Neuronal stem cell (in vitro differentiated cells): ENCODE results near the gene SRC.
A peak's percentile ranks its signal among the peaks of the same experiment; 100 is the strongest.

ENCODE experiments used
- DNase-seq: peaks from one replicate; pipeline ENCODE4 v3.0.0-alpha.2; 2013; ENCODE audit warnings: low spot score
- H2AFZ ChIP-seq: one replicate; pipeline ENCODE4 v1.6.1; 2013; ENCODE audit warnings: mild to moderate bottlenecking, low read length, inconsistent platforms
- H2AK5ac ChIP-seq: 2 replicates; pipeline ENCODE4 v1.6.1; 2013; ENCODE audit warnings: low read depth, mild to moderate bottlenecking, inconsistent platforms, low read length, moderate library complexity, mixed read lengths
- H2BK120ac ChIP-seq: 2 replicates; pipeline ENCODE4 v1.6.1; 2013; ENCODE audit warnings: low read depth, mild to moderate bottlenecking, inconsistent platforms, low read length, moderate library complexity, mixed read lengths
- H2BK12ac ChIP-seq: one replicate; pipeline ENCODE4 v1.6.1; 2013; ENCODE audit warnings: low read length, inconsistent platforms
- H2BK15ac ChIP-seq: 2 replicates; pipeline ENCODE4 v1.6.1; 2013; ENCODE audit warnings: mild to moderate bottlenecking, low read length, inconsistent platforms, mixed read lengths
- H2BK5ac ChIP-seq: one replicate; pipeline ENCODE4 v1.6.1; 2013; ENCODE audit warnings: inconsistent platforms, mild to moderate bottlenecking, low read length, moderate library complexity
- H3K14ac ChIP-seq: one replicate; pipeline ENCODE4 v1.6.1; 2013; ENCODE audit warnings: low read length, inconsistent platforms
- H3K18ac ChIP-seq: 2 replicates; pipeline ENCODE4 v1.6.1; 2013; ENCODE audit warnings: low read length, inconsistent platforms
- H3K23ac ChIP-seq: 2 replicates; pipeline ENCODE4 v1.6.1; 2013; ENCODE audit warnings: low read depth, mild to moderate bottlenecking, mixed read lengths, low read length, inconsistent platforms; ENCODE audit not compliant: poor library complexity
- H3K27ac ChIP-seq: replicated peaks from 3 replicates; pipeline ENCODE4 v1.5.1; 2013; ENCODE audit warnings: low read length, inconsistent platforms
- H3K27me3 ChIP-seq, 3 experiments: 2 replicates each; pipeline ENCODE4 v1.6.1; 2013; ENCODE audit warnings: low read length in 3 of 3, mild to moderate bottlenecking in 2 of 3, inconsistent platforms in 1 of 3, low read depth in 1 of 3, mixed read lengths in 1 of 3, moderate library complexity in 1 of 3; ENCODE audit not compliant: control insufficient read depth in 3 of 3, insufficient read depth in 3 of 3
- H3K36me3 ChIP-seq, 2 donors: replicated peaks in 1 of 2; 2 replicates each; pipeline ENCODE4 v1.6.1; 2013; ENCODE audit warnings: low read length in 2 of 2; ENCODE audit not compliant: control insufficient read depth in 2 of 2, insufficient read depth in 2 of 2
- H3K4ac ChIP-seq: 2 replicates; pipeline ENCODE4 v1.6.1; 2013; ENCODE audit warnings: inconsistent platforms, mild to moderate bottlenecking, low read length, moderate library complexity
- H3K4me1 ChIP-seq, 2 donors: 1 replicate in 1 of 2; 2 replicates in 1 of 2; pipeline ENCODE4 v1.6.1; 2013; ENCODE audit warnings: low read length in 2 of 2, low read depth in 1 of 2; ENCODE audit not compliant: control insufficient read depth in 2 of 2, insufficient read depth in 1 of 2
- H3K4me2 ChIP-seq: one replicate; pipeline ENCODE4 v1.6.1; 2013; ENCODE audit warnings: mild to moderate bottlenecking, low read length, inconsistent platforms; ENCODE audit not compliant: insufficient read depth, poor library complexity, severe bottlenecking
- H3K4me3 ChIP-seq, 2 donors: 2 replicates each; pipeline ENCODE4 v1.5.1; 2013; ENCODE audit warnings: low read length in 2 of 2, mild to moderate bottlenecking in 2 of 2, inconsistent platforms in 1 of 2, moderate library complexity in 1 of 2
- H3K79me1 ChIP-seq: one replicate; pipeline ENCODE4 v1.6.1; 2013; ENCODE audit warnings: low read depth, mild to moderate bottlenecking, inconsistent platforms, low read length, moderate library complexity
- H3K9ac ChIP-seq: one replicate; pipeline ENCODE4 v1.6.1; 2013; ENCODE audit warnings: mild to moderate bottlenecking, low read depth, low read length, inconsistent platforms; ENCODE audit not compliant: poor library complexity
- H3K9me3 ChIP-seq, 2 donors: replicated peaks in 1 of 2; 2 replicates each; pipeline versions ENCODE3 to v1.6.1; 2013; ENCODE audit warnings: low read length in 2 of 2, mild to moderate bottlenecking in 2 of 2, inconsistent platforms in 1 of 2, low read depth in 1 of 2, mixed read lengths in 1 of 2, moderate library complexity in 1 of 2; ENCODE audit not compliant: control insufficient read depth in 2 of 2, insufficient read depth in 1 of 2
- H4K8ac ChIP-seq: one replicate; pipeline ENCODE4 v1.6.1; 2013; ENCODE audit warnings: low read depth, mild to moderate bottlenecking, inconsistent platforms, low read length, moderate library complexity
- H4K91ac ChIP-seq: one replicate; pipeline ENCODE4 v1.6.1; 2013; ENCODE audit warnings: low read length, low read depth, mild to moderate bottlenecking, inconsistent platforms; ENCODE audit not compliant: poor library complexity
- WGBS, 2 donors: extraction: QIAGEN DNeasy Blood & Tissue Kit; methylation state at CpG; one replicate each; pipeline ENCODE4 v1.1.7; 2013; ENCODE audit warnings: missing lambda C conversion rate in 2 of 2, mixed read lengths in 1 of 2; ENCODE audit not compliant: insufficient read length in 2 of 2, insufficient replicate concordance in 1 of 2; ENCODE audit errors: extremely low coverage in 2 of 2; 5-methylcytosine and 5-hydroxymethylcytosine counted together

SRC gene

DNA sequence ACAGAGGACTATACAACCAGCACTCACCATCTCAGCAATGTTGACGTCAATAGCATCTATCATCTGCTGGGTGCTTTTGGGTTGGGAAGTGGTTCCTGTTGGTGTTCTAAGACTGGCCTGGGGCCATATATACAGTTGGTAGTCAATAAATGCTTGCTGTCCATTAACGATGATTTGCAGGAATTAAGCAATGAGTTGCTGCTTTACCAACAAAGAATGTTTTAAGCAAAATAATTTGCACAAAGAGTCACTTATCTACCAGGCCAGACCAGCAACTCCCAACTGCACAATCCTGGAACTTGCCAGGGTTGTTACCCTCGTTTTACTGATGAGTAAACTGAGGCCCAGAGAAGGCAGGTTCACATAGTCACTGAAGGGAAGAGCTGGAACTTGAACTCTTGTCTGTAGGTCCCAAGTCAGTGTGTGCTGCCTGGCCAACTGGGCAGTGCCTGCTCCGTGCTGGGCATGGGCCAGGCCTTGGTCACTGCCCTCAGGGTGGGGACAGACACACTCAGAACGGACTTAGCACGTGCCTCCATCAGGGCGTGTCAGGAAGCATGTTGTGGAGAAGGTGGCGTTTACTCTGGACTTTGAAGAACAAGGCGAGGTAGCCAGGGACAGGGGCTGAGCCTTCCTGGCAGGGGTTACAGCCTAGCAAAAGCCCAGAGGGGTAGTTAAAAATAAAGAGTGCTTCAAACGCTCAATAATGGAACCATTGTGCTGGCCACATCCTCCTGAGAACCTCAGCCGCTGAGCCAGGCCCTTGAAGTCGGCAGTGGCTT is 2.5 kb upstream of the SRC start:
- peak overlapping the region; percentile 4 for H3K23ac ChIP-seq
- no peak overlapping the region for H4K8ac ChIP-seq
- no peak for DNase-seq
- peak overlapping the region; percentile 49 for H3K14ac ChIP-seq
- peak overlapping the region; percentile 87 for H2AK5ac ChIP-seq
- H2AFZ ChIP-seq, result no peak overlapping the region
- H3K9ac ChIP-seq, result no peak overlapping the region
- no peak overlapping the region for H3K4me3 ChIP-seq
- H2BK12ac ChIP-seq, result peak overlapping the region; percentile 19
- H3K27me3 ChIP-seq, result peaks cover 0 to 7% (median 0%) of the 10 kb centered on the region in 3 experiments
- no peak overlapping the region for H2BK5ac ChIP-seq
- H2BK15ac ChIP-seq, result peak overlapping the region; percentile 83
- H3K79me1 ChIP-seq, result peaks cover 14% of the 10 kb centered on the region
- no peak overlapping the region for H3K4me2 ChIP-seq
- peaks cover 0 to 5% of the 10 kb centered on the region in 2 donors for H3K36me3 ChIP-seq
- peak overlapping the region; percentile 76 for H3K18ac ChIP-seq
- H3K4ac ChIP-seq, result no peak overlapping the region
- H3K4me1 ChIP-seq, result peaks cover 9 to 13% of the 10 kb centered on the region in 2 donors
- H3K27ac ChIP-seq, result no peak overlapping the region
- H2BK120ac ChIP-seq, result no peak overlapping the region
- no peaks in the 10 kb centered on the region for H3K9me3 ChIP-seq
- no CpG with 5 or more reads among the region's 12 CpGs for WGBS, 2 donors
- H4K91ac ChIP-seq, result peak overlapping the region; percentile 11

DNA sequence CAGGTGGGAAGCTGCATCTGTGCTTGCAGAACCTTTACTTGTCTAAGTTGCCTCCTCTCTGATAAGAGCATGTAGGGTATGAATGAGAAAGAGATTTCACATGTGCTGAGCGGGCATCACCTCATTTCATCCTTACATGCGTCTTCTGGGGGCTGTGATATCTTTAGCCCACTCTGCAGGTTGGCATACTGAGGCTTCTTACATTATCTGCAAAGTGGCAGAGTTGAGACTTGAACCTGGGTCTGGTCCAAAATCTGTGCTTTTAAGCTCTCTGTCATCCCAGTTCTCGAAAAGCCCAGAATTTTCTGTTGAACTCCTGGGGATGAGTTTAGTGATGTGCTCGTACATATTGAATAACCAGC is 2.0 kb upstream of the SRC start:
- H3K27ac ChIP-seq, result no peak overlapping the region

DNA sequence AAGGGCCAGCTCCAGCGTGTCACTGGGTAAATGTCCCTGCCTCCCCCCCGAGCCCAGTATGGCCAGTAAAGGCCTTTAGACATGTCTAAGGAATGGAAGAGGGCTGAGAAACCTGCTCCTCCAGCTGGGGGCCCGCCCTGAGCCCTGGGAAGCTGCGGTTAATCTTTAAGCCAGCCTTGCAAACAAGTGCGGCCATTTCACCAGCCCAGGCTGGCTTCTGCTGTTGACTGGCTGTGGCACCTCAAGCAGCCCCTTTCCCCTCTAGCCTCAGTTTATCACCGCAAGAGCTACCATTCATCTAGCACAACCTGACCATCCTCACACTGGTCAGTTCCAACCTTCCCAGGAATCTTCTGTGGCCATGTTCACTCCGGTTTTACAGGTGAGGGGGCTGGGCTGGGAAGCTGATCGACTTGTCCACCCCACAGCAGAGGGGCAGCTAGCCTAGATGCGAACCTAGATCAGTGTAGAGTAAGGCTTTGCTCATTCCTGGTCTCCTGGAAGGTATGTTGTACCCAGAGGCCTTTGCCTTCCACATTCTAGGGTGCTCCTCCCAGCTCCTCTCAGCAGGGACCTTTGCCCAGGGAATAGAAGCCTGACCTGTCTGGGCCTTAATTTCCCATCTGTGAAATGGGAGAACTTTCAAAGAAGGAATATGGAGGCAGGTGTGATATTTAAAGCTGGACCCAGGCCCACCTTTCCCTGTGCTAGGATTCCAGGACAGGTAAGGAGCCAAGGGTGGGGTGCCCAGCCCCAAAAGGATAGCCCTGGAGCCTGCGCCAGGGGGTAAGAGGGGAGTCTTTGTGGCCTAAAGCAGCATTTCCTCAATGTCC is 1.2 kb upstream of the SRC start:
- Histone ChIP-seq H2BK120ac (no peak overlapping the region), H3K9me3 (no peaks in the 10 kb centered on the region), H3K23ac (no peak overlapping the region), H3K36me3 (peaks cover 1 to 9% of the 10 kb centered on the region in 2 donors), H3K18ac (peak overlapping the region; percentile 5), H3K9ac (no peak overlapping the region), H2BK5ac (no peak overlapping the region), H2AK5ac (no peak overlapping the region), H4K8ac (no peak overlapping the region), H3K79me1 (peaks cover 23% of the 10 kb centered on the region), H3K4me3 (peak overlapping the region in 1 of 2 donors; percentile 59), H4K91ac (no peak overlapping the region), H3K27ac (peak overlapping the region; percentile 9), H3K27me3 (peaks cover 0 to 7% (median 0%) of the 10 kb centered on the region in 3 experiments), H3K4me2 (no peak overlapping the region), H2BK15ac (no peak overlapping the region), H2AFZ (peak overlapping the region; percentile 18), H3K4me1 (peaks cover 9 to 13% of the 10 kb centered on the region in 2 donors), H3K14ac (no peak overlapping the region), H3K4ac (no peak overlapping the region), H2BK12ac (no peak overlapping the region)
- no peak for DNase-seq
- no CpG with 5 or more reads among the region's 10 CpGs for WGBS, 2 donors

More for the DNA sequence above, 2.0 kb upstream of the SRC start:
- Histone ChIP-seq H2BK5ac (no peak overlapping the region), H4K8ac (no peak overlapping the region), H3K27me3 (peaks cover 0 to 7% (median 0%) of the 10 kb centered on the region in 3 experiments), H2BK12ac (no peak overlapping the region), H3K4me1 (peaks cover 9 to 13% of the 10 kb centered on the region in 2 donors), H3K4ac (no peak overlapping the region), H3K36me3 (peaks cover 1 to 5% of the 10 kb centered on the region in 2 donors), H3K9ac (no peak overlapping the region), H3K23ac (no peak overlapping the region), H3K79me1 (peaks cover 18% of the 10 kb centered on the region), H3K4me2 (no peak overlapping the region), H3K18ac (no peak overlapping the region), H2AFZ (no peak overlapping the region), H2AK5ac (peak overlapping the region; percentile 73), H3K14ac (no peak overlapping the region), H3K9me3 (no peaks in the 10 kb centered on the region), H3K4me3 (no peak overlapping the region), H2BK120ac (no peak overlapping the region), H2BK15ac (no peak overlapping the region), H4K91ac (no peak overlapping the region)
- DNase-seq, result no peak
- WGBS, 2 donors, result no CpG with 5 or more reads among the region's 4 CpGs

DNA sequence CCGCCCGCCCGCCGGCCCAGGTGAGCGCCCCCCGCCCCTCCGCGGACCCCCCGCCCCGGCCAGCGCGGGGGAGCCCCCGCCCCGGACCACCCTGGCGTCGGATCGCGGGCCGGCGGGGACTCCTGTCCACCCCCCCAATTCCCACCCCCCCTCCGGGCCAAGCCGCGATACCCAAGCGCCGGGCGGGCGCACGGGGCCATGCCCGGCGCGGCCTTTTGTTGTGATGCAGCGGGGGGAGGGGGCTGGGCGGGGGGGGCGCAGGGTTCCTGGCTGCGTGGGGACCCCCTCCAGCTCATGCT is 245 bp downstream of the SRC start:
- no peak overlapping the region for H3K27ac ChIP-seq
- no peak overlapping the region for H2BK12ac ChIP-seq

More for the DNA sequence above, 245 bp downstream of the SRC start:
- Histone ChIP-seq H3K18ac (peak overlapping the region; percentile 93), H3K36me3 (peaks cover 1 to 24% of the 10 kb centered on the region in 2 donors), H2BK120ac (peak overlapping the region; percentile 58), H3K4ac (no peak overlapping the region), H3K27me3 (peaks cover 0 to 7% (median 0%) of the 10 kb centered on the region in 3 experiments), H3K4me2 (peak overlapping the region; percentile 75), H2BK15ac (no peak overlapping the region), H3K4me3 (peak overlapping the region; percentile 59 to 81), H3K14ac (no peak overlapping the region), H3K4me1 (peaks cover 5 to 6% of the 10 kb centered on the region in 2 donors), H4K8ac (no peak overlapping the region), H2AFZ (peak overlapping the region; percentile 87), H3K79me1 (peaks cover 23% of the 10 kb centered on the region), H3K9ac (peak overlapping the region; percentile 66), H2BK5ac (no peak overlapping the region), H3K9me3 (no peaks in the 10 kb centered on the region), H3K23ac (peak overlapping the region; percentile 74), H2AK5ac (peak overlapping the region; percentile 54), H4K91ac (no peak overlapping the region)
- DNase-seq, result no peak
- no CpG with 5 or more reads among the region's 35 CpGs for WGBS, 2 donors
